K562 (cell line): ENCODE measurements around the gene QPRT. TPM values are rescaled to one million over a fixed set of nuclear protein-coding genes. Genes with fewer than 3 reads are reported as not detected.

Experiments used
- ATAC-seq: fragments of 200-7000 bp; cut with Tn5 transposase; 3 replicates; pipeline ENCODE4 v1.9.1; 2020; ENCODE audit warnings: moderate library complexity
- BruUV-seq: library from RNA; stranded (reverse); fragments of 400-500 nt; replicated peaks from 2 replicates; lab custom pipeline; 2021; lab: Mats Ljungman, UMichigan
- CTCF ChIA-PET: fragments of 300-600 bp; formaldehyde crosslinking; extraction: SDS; loops from one replicate; lab custom pipeline; 2021; ENCODE audit warnings: low intra/inter-chr PET ratio; lab: Yijun Ruan, JAX
- POLR2A ChIA-PET: fragments of 300-600, 350-650 bp; sonication (Branson Sonifier 250); formaldehyde crosslinking; extraction: SDS; loops from one replicate; lab custom pipeline; 2021; ENCODE audit warnings: antibody characterized with exemption, inconsistent platforms; lab: Yijun Ruan, JAX
- DNase-seq, 4 experiments: peaks; one replicate each; pipeline versions ENCODE4 v3.0.0 to v3.0.0-alpha.2; 2011 to 2018; ENCODE audit warnings: low spot score in 3 of 4, mixed read lengths in 3 of 4; ENCODE audit errors: extremely low read depth in 1 of 4
- FAIRE-seq: peaks from 2 replicates; lab custom pipeline; 2011; peaks lifted over from hg19 to GRCh38; lab: Jason Lieb, UNC
- H2AFZ ChIP-seq: 2 replicates; pipeline ENCODE4 v1.6.0; 2011; ENCODE audit warnings: low read depth, low read length, control low read depth, inconsistent platforms
- H3K27ac ChIP-seq: fragments of 200-600 bp; 3 replicates; pipeline ENCODE4 v1.8.0; 2011; ENCODE audit warnings: low read depth, mild to moderate bottlenecking, control low read depth, inconsistent platforms, low read length, moderate library complexity, mixed read lengths; ENCODE audit errors: extremely low read depth
- H3K27me3 ChIP-seq, 2 experiments: fragments of 300-600 bp in 1 of 2; 2 replicates in 1 of 2; 3 replicates in 1 of 2; pipeline versions ENCODE4 v1.6.0 to v1.8.0; 2011; ENCODE audit warnings: inconsistent platforms in 2 of 2, low read length in 2 of 2, mild to moderate bottlenecking in 1 of 2, mixed read lengths in 1 of 2, moderate library complexity in 1 of 2; ENCODE audit not compliant: control insufficient read depth in 2 of 2, insufficient read depth in 2 of 2
- H3K36me3 ChIP-seq: fragments of 300-600 bp; 3 replicates; pipeline ENCODE4 v1.8.0; 2011; ENCODE audit warnings: mild to moderate bottlenecking, low read length, inconsistent platforms; ENCODE audit not compliant: control insufficient read depth, insufficient read depth
- H3K4me1 ChIP-seq, 2 experiments: fragments of 200-600 bp in 1 of 2; replicated peaks in 1 of 2; 2 replicates in 1 of 2; 3 replicates in 1 of 2; pipeline versions ENCODE4 v1.5.1 to v1.8.0; 2011; ENCODE audit warnings: inconsistent platforms in 2 of 2, low read length in 2 of 2, mild to moderate bottlenecking in 1 of 2, mixed read lengths in 1 of 2, moderate library complexity in 1 of 2; ENCODE audit not compliant: control insufficient read depth in 2 of 2, insufficient read depth in 2 of 2
- H3K4me2 ChIP-seq: 2 replicates; pipeline ENCODE4 v1.6.1; 2011; ENCODE audit warnings: low read length, control low read depth, inconsistent platforms, mixed read lengths; ENCODE audit not compliant: insufficient read depth
- H3K4me3 ChIP-seq: fragments of 200-600 bp; sonication (generic), shearing (Covaris generic); 2 replicates; pipeline ENCODE4 v1.5.1; 2016; ENCODE audit warnings: control low read depth, inconsistent platforms
- H3K79me2 ChIP-seq: fragments of 200-600 bp; 3 replicates; pipeline ENCODE4 v1.8.0; 2011; ENCODE audit warnings: low read length, inconsistent platforms; ENCODE audit not compliant: control insufficient read depth, insufficient read depth
- H3K9ac ChIP-seq, 2 experiments: 2 replicates each; pipeline versions ENCODE4 v1.6.0 to v1.6.1; 2011; ENCODE audit warnings: low read depth in 2 of 2, low read length in 2 of 2, control low read depth in 1 of 2, inconsistent platforms in 1 of 2, mild to moderate bottlenecking in 1 of 2, mixed read lengths in 1 of 2; ENCODE audit not compliant: insufficient read depth in 1 of 2
- H3K9me1 ChIP-seq: one replicate; pipeline ENCODE4 v1.6.0; 2011; ENCODE audit warnings: inconsistent platforms, mild to moderate bottlenecking, low read length, moderate library complexity; ENCODE audit not compliant: control insufficient read depth, insufficient read depth
- H3K9me3 ChIP-seq: replicated peaks from 2 replicates; pipeline ENCODE4 v1.5.1; 2011; ENCODE audit warnings: low read depth, low read length, inconsistent platforms; ENCODE audit not compliant: control insufficient read depth, insufficient read depth
- H4K20me1 ChIP-seq: replicated peaks from 2 replicates; pipeline ENCODE4 v1.6.1; 2011; ENCODE audit warnings: low read length, inconsistent platforms, mixed read lengths; ENCODE audit not compliant: control insufficient read depth, insufficient read depth
- CHD4 ChIP-seq: fragments of 200-600 bp; sonication (generic); IDR thresholded peaks from 3 replicates; pipeline ENCODE4 v1.6.1; 2012; ENCODE audit warnings: low read depth, mild to moderate bottlenecking, mixed read lengths, low read length, inconsistent platforms; ENCODE audit not compliant: insufficient read depth, insufficient replicate concordance, poor library complexity, severe bottlenecking
- E2F3 ChIP-seq: fragments of 250-450 bp; sonication (Bioruptor Pico); IDR thresholded peaks from 2 replicates; pipeline ENCODE4 v1.4.0; 2020; ENCODE audit warnings: mild to moderate bottlenecking
- E2F8 ChIP-seq: fragments of 450-650 bp; IDR thresholded peaks from 2 replicates; pipeline ENCODE4 v1.7.1; 2018; ENCODE audit warnings: mild to moderate bottlenecking, low read depth; ENCODE audit not compliant: partially characterized antibody
- EWSR1 ChIP-seq: fragments of 450-650 bp; IDR thresholded peaks from 2 replicates; pipeline ENCODE4 v1.6.1; 2018; ENCODE audit warnings: borderline replicate concordance, mild to moderate bottlenecking, low read depth, moderate library complexity; ENCODE audit not compliant: partially characterized antibody
- EZH2 ChIP-seq: IDR thresholded peaks from 2 replicates; pipeline ENCODE4 v1.6.1; 2012; ENCODE audit warnings: low read depth, mild to moderate bottlenecking, inconsistent platforms, low read length, borderline replicate concordance
- MAZ ChIP-seq, 2 experiments: fragments of 450-650 bp in 1 of 2; sonication (generic) in 1 of 2; formaldehyde crosslinking; IDR thresholded peaks in 1 of 2; conservative IDR thresholded peaks in 1 of 2; 2 replicates each; pipeline versions ENCODE4 v1.4.0 to v1.5.0; 2020; ENCODE audit warnings: mild to moderate bottlenecking in 1 of 2, missing genetic modification reagents in 1 of 2
- NFATC3 ChIP-seq: fragments of 450-650 bp; IDR thresholded peaks from 2 replicates; pipeline ENCODE4 v1.6.1; 2017; ENCODE audit warnings: mild to moderate bottlenecking
- PCBP1 ChIP-seq: fragments of 200-400 bp; formaldehyde crosslinking; IDR thresholded peaks from 2 replicates; pipeline ENCODE4 v1.6.1; 2018; ENCODE audit warnings: mild to moderate bottlenecking, low read depth, low read length; ENCODE audit not compliant: poor library complexity, severe bottlenecking
- PRMT5 ChIP-seq: sonication (generic); formaldehyde crosslinking; IDR thresholded peaks from 2 replicates; pipeline ENCODE4 v1.5.0; 2020; ENCODE audit warnings: missing genetic modification reagents
- PURB ChIP-seq: sonication (generic); formaldehyde crosslinking; IDR thresholded peaks from 2 replicates; pipeline ENCODE4 v1.9.0; 2021; ENCODE audit warnings: low read depth, mild to moderate bottlenecking, missing genetic modification reagents
- RBBP5 ChIP-seq: fragments of 200-600 bp; sonication (generic); IDR thresholded peaks from 2 replicates; pipeline ENCODE4 v1.6.1; 2012; ENCODE audit warnings: borderline replicate concordance, mild to moderate bottlenecking, low read length, control low read depth, inconsistent platforms; ENCODE audit not compliant: insufficient read depth, poor library complexity, severe bottlenecking
- RFX7 ChIP-seq: fragments of 250-450 bp; sonication (Bioruptor Pico); IDR thresholded peaks from 2 replicates; pipeline ENCODE4 v1.5.1; 2021; ENCODE audit warnings: mild to moderate bottlenecking
- ZNF518B ChIP-seq: fragments of 250-450 bp; sonication (Bioruptor Pico); IDR thresholded peaks from 2 replicates; pipeline ENCODE4 v1.5.0; 2021; ENCODE audit warnings: mild to moderate bottlenecking, moderate library complexity
- WGBS: fragments of 100-300 bp; shearing (Covaris generic); methylation state at CpG from one replicate; pipeline ENCODE4 v1.1.6; 2016; ENCODE audit warnings: low coverage, mixed read lengths; ENCODE audit not compliant: insufficient coverage; ENCODE audit errors: missing lambda C conversion rate; 5-methylcytosine and 5-hydroxymethylcytosine counted together
- in situ Hi-C: fragments of 300-500 bp; cut with MboI; formaldehyde crosslinking; loops from 4 replicates; pipeline ENCODE4 v1.15.0; 2018; ENCODE audit warnings: inconsistent platforms, mixed read lengths
- intact Hi-C: fragments of 100-400 bp; cut with micrococcal nuclease; formaldehyde crosslinking; loops from 2 replicates; pipeline ENCODE4 v1.14.2; 2022
- polyA plus RNA-seq, 8 experiments: library from polyadenylated mRNA; depleted of rRNA in 4 of 8; stranded (reverse) in 5 of 8; unstranded in 3 of 8; fragments of >200 nt; fragmentation: Nextera tagmentation in 2 of 8; fragmentation: Illumina TruSeq in 1 of 8; extraction: Ambion mirVana in 2 of 8; extraction: Trizol in 1 of 8; gene quantifications; 2 replicates each; pipeline versions ENCODE4 v1.2.1 to v1.2.3, GENCODE V29; 2011 to 2014; ENCODE audit warnings: inconsistent platforms in 1 of 8, missing spikeins in 1 of 8
- total RNA-seq, 7 experiments: library from RNA; depleted of rRNA in 6 of 7; stranded (reverse); fragments of >200 nt in 6 of 7; fragmentation: Illumina TruSeq in 2 of 7; extraction: Trizol in 2 of 7; gene quantifications; 2 replicates each; pipeline versions ENCODE4 v1.2.1 to v1.2.3, GENCODE V29; 2011 to 2021; ENCODE audit warnings: low replicate concordance in 1 of 7

QPRT gene
- total and polyA plus RNA-seq, 9 of the 15 experiments (the other 6 are each of a cell fraction or from before 2014, with no cell fraction given) = 7.7 to 112 (median 64.1) TPM

- CTCF ChIA-PET = interaction anchor here (0.6 kb wide), 1 partner anchor 263 kb away, joined by 4 read pairs; the partner anchor contains the start of gene KCTD13
- Histone ChIP-seq H3K9me3 (no peaks in the 10 kb centered on the region), H3K4me3 (peak within 1 kb of the TSS; percentile 60), H3K27ac (peak within 1 kb of the TSS; percentile 93), H3K9ac (peak within 1 kb of the TSS; percentile 77 to 94), H3K79me2 (peaks cover 73% of the 10 kb centered on the region), H3K4me1 (peaks cover 39 to 63% of the 10 kb centered on the region in 2 experiments), H4K20me1 (0 out of 2 replicates have a peak, but pooled peaks cover 3% of the 10 kb centered on the region), H3K27me3 (no peaks in the 10 kb centered on the region), H3K4me2 (peak within 1 kb of the TSS; percentile 92), H3K9me1 (no peaks in the 10 kb centered on the region), H3K36me3 (peaks cover 44% of the 10 kb centered on the region), H2AFZ (peak within 1 kb of the TSS; percentile 49)
- intact Hi-C loops (loop anchor here (2.0 to 5.0 kb wide), 2 partner anchors 18 to 34 kb away; no protein-coding TSS in a partner anchor), in situ Hi-C loops (no loop called here)
- TSS peak; percentile 58 for BruUV-seq
- peak; percentile 73 for ATAC-seq
- POLR2A ChIA-PET = interaction anchor here (0.5 to 2.6 kb wide), 10 partner anchors 8 to 145 kb away, joined by 3 to 12 read pairs (median 3); partner anchors contain the start of gene QPRT
- 0% methylated on average over 16 of the region's 18 CpGs for WGBS
- peak; percentile 85 for FAIRE-seq
- DNase-seq = peak; percentile 87 to 93 (median 91)
- TF ChIP-seq PRMT5 (CRISPR knock-in tag) (no peak), ZNF518B (CRISPR knock-in tag) (no peak), PURB (no peak), EZH2 (no peak), RBBP5 (peak; percentile 73), E2F8 (no peak), RFX7 (CRISPR knock-in tag) (0 out of 2 replicates have a peak, but pooled peaks have one; percentile 41), CHD4 (no peak), NFATC3 (peak; percentile 92; the same call in 1 of the 2 replicates), PCBP1 (no peak), MAZ (CRISPR knock-in tag; conservative IDR thresholded peaks at IDR 0.05 in 1 of 2, IDR thresholded peaks at IDR 0.05 in 1 of 2) (peak; percentile 61 to 74; a peak in 3 of 4 replicates), EWSR1 (no peak), E2F3 (CRISPR knock-in tag) (no peak)
Observed at GRCh38 chr16:29663016-29663806, 15.8 kb upstream of the QPRT start, which contains the start of gene SPN. SPN (plus strand) TSS chr16:29663247; CDS start chr16:29663729, 482 bp downstream.
